AML-193 (cell line): ENCODE data around the gene KRTAP5-4.
A peak's percentile ranks its signal among the peaks of the same experiment; 100 is the strongest.

ENCODE experiments used
- DNase-seq, 2 experiments: peaks; one replicate each; lab custom pipeline; 2025; lab: John Stamatoyannopoulos, UW

Gene KRTAP5-4

DNA sequence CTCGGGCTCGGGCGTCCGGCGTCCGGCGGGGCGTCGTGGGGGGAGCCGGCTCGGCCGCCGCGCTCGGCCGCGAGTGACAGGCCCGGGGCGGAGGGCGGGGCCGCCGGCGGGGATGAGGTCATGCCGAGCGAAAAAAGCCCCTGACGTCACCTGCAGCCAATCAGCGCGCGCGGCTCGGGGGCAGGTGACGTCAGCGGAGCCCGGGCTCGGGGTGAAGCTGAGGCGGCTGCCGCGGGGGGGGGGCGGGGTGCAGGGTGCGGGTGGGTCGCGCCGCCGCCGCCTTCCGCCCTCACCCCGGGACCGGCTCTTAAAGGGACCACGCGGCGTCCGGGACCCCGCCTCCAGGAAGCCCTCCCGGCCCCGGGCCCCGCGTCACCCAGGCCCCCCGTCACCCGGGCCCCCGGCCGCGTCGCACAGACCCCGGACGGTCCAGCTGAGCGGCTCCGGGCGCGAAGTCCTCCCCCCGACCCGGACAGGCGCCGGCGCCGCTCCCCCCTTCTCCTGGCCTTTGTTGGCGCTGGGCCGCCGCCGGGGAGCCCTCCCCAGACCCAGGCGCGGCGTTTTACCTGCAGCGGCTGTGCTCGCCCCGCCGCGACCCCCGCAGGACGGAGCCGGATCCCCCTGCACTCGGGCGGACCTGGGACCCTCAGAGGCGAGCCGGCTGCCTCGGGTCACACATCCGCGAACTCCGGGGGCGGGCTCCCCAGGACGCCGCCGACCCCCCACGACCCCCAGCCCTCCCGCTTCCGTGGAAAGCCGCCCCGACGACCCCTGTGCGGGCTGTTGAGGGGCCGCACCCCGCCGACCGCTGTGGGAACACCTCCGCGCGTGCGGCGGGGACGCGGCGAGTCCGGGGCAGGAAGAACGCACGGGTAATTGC, 49.5 kb downstream of the KRTAP5-4 start, which contains the start of gene DUSP8:
Gene DUSP8 (minus strand): TSS at position 75 of the 880 bp plus-strand sequence. CDS start 6,445 bp downstream, outside the sequence.
- DNase-seq, result peak in 1 of 2 experiments; percentile 28

DNA sequence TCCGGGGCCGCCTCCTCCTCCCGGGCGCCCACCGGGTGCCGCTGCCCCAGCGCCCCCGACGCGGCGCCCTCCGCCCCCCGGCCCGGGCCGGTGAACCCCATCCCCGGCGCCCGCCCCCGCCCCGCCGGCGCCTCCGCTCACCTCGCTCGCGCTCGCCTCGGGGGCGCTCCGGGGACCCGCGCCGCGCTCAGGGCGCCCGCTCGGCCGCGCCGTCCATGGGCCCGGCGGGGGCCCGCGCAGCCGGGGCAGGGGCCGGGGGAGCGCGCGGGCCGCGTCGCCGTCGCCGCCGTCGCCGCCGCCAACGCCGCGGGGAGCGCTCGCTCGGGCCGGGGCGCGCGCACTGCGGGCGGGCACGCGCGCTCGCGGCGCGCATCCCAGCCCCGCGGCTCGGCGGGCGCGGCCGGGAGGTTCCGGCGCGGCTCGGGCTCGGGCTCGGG, 50.2 kb downstream of the KRTAP5-4 start:
- no peak for DNase-seq
